ENCODE data around the gene DGKB.

- no peak for TF ChIP-seq POLR2A (IDR thresholded peaks at IDR 0.05)
- TF ChIP-seq CTCF (IDR thresholded peaks at IDR 0.05) = no peak
Observed at GRCh38 chr7:14896461-14896860, 6.1 kb downstream of the DGKB start.

Measured in ovary (tissue), 3 donors.